GM19397 (cell line): Measurements from ENCODE around the gene GATD1.

Experiments used
- ATAC-seq: cut with Tn5 transposase; IDR thresholded peaks from one replicate; pipeline ENCODE4 v1.9.1; 2021; ENCODE audit warnings: mild to moderate bottlenecking, moderate library complexity; ENCODE audit not compliant: unreplicated experiment

Gene GATD1

GRCh38 chr11:782264-783174 lies 5.2 kb upstream of the GATD1 start:
- ATAC-seq, result no peak

DNA sequence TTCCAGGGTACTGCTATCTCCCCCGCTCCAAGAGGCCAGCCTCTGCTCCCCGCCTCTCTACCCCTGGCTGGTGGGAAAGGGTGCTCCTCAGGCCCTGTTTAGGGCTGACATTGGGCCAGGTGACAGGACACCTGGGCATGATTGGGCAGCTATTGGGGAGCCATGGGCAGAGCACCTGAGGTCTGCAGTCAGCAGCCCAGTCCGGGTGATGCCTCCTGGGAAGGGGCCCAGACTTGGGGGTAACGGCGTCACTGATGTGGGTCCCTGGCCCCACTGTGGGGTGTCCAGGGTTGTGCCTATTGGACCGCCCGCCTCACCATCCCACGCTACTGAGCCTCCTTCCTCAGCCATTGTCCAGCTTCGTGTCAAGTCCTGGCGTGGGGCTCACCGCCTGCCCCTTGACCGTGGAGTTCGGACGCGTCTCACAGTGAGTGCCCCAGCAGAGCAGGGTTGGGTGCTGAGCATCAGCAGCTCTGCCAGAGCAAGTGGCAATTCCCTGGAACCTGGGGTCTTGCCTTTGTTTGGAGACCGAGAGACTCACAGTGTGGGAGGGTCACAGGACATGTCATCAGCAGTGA lies 2.8 kb upstream of the GATD1 start:
- ATAC-seq, result no peak

DNA sequence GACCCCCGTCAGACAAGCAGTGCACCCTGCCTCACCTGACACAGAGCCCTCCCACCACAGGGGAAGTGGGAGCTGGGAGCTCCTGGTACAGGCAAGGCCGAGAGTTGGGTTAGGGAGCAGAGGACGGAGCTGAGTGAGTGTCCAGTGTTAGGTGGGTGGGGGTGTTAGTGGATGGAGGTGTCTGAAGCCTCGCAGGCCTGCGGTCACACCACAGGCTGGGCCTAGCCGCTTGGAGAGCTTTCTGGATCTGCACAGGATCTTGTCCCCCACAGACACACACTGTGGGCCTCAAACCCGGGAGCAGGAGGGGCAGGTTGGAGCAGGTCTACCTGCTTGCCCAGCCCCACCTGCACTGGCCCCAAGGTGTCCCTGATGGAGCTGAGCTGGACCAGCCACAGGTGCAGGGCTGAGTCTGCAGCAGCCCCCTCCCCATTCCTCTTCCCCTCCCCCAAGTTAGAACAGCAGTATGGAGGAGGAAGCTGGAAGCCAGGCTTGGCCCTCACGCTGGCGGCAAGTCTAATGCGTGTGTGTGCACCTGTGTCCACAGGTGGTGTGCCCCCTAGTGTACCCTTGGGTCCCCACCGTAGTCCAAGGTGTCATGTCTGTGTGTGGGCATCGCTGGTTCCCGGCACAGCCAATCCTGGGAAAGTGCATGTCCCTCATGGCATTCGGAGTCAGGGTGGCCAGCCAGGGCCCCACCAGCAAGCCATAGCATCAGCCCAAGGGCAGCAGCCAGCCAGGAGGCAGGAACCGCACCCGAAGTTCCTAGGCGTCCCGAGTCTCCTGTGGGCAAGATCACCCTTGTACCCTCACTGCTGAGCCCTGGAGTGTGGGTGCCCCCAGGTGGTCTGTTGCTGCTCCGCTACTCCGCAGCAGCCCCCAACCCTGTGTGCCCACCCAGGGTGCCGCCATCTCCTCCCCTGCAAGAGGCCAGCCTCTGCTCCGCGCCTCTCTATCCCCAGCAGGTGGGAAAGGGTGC lies 2.0 kb upstream of the GATD1 start:
- ATAC-seq, result no peak

DNA sequence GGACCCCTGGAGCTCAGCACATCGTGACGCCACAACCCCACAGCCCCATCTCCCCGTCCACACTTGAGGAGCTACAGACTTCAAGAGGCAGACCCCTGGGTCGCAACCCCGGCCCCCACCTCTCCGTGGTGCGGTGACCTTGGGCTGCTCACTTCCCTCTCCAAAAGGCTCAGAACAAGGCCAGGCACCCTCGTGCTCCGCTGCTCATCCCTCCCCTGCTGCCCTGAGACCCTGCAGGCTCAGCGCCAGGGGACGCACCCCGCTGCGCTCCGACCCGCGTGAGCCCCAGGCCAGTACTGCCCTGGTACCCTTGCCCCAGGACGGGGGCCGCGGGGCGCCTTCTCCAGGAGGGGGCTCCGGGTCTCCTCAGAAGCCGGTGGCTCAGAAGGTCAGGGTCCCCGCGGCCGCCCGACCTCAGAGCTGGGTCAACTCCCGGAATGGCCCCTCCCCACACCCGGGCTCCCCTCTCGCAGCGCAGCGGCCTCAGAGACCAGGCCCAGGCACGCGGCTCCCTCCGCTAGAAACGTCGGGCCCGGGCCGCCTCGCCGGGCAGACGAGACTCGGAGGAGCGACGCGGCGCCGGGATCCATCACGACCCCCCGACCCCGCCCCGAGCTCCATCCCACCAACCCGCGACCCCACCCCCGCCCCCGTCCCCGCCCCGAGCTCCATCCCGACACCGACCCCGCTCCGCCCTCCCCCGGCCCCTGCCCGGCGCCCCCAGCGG lies 563 bp downstream of the GATD1 start:
- peak; percentile 44 for ATAC-seq

DNA sequence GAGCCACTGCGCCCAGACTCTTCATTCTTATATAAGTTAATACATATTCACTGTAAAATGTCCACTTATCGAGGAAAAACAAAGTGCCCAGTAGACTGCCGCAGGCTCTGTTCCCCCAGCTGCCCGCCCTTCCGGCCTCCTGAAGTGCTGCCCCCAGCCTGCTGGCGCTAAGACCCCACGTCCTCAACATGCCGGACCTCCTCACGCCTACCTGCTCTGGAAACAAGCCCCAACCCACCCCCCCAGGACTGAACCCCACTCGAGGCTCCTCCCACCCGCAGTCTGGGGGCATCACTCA lies 1.1 kb downstream of the GATD1 start:
- ATAC-seq, result no peak

DNA sequence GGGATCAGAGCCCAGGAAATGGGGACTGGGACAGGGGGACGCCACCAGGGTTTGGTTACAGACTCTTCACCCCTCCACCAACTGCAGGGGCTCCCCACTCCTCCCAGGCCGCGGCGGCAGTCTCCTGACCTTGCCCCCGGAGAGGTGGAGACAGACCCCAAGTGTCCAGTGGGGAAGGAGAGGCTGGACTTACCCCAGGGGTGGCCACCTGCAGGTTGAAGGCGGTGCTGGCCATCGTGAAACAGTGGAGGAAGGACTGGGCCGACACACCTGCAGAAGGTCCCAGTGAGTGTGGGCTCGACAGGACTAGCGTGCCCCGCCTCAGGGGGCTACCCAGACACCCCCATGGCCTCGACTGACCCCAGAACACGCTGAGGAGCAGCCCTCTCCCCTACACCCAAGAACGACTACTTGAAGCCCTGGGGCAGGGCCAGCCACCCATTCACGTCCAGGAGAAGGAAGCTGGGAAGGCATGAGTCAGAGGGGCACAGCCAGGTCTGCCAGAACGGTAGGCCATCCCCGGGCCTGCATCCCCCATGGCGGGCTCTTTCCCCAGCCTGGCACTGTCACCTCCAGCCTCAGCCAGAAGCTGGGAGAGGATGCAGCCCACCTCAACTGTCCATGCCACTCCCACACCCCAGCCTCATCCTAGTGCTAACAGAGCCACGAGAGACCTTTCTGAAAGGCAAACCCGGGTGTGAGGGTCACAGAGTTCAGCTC lies 2.3 kb downstream of the GATD1 start:
- no peak for ATAC-seq

DNA sequence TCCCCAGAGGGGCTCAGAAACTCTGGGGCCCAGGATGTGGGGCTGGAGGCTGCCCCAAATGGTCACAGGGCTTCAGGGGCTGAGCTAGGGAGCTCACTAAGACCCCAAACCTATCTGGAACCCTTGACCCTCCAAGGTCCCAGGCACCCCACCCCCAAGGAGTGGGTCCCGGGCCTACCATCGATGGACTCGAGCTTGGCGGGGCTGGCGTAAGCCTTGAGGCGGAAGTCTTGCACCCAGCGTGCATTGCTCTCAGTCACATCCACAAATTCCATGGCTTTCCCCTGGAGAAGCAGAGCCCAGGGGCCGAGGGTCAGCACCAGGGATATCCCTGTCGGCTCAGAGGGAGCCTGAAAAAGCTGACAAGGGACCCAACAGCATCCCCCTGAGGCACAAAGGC lies 3.5 kb downstream of the GATD1 start:
- no peak for ATAC-seq

DNA sequence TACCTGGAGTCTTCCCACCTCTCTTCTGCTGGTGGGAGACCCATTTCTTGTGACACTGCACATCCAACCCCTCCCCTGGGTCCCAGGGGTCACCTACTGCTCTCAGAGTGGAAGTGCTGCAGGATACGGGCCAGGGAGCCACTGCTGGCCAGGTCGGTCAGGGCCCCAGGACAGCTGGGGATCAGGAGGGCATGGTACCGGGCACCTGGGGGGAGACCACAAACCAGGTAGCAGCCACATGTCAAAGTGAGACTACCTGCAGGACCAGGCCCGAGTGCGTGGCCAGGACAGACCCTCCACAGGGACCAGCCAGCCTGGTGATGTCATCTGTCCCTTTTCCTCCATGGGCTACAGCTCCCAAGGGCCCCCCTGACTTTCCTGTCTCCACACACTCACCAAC lies 3.9 kb downstream of the GATD1 start:
- ATAC-seq, result no peak

- no peak for ATAC-seq
Measured at GRCh38 chr11:772429-773390, 4.6 kb downstream of the GATD1 start.

DNA sequence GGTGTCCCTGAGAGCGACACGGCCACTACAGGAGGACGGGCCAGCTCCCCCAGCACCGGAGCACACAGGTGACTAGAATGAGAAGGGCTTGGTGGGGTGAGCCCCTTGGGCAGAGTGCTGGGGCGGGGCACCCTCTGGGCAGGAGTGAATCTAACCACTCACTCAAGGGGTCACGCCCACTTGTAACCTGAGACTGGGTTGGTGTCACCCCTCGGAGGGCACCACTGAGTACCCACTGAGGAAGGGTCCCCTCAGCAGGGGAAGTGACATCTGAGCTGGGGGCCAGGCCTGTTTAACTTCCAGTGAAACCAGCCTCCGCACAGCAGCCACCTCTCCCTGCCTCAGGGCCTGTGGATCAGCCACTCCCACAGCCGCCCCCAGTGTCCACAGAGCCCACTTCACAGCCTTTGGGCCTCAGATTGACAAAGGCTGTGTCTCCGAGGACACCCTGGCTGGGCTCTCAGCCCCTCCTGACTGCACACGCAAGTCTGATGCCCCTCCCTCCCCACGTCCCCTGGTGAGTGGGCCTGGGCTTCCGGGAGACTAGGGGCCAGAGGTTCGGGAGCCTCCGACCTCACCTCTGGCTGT lies 5.6 kb downstream of the GATD1 start:
- ATAC-seq, result no peak

- no peak for ATAC-seq
Measured at GRCh38 chr11:770642-771616, 6.4 kb downstream of the GATD1 start.

- ATAC-seq, result no peak
Measured at GRCh38 chr11:769887-770641, 7.2 kb downstream of the GATD1 start.

- no peak for ATAC-seq
Measured at GRCh38 chr11:767238-767637, 10.0 kb downstream of the GATD1 start.

DNA sequence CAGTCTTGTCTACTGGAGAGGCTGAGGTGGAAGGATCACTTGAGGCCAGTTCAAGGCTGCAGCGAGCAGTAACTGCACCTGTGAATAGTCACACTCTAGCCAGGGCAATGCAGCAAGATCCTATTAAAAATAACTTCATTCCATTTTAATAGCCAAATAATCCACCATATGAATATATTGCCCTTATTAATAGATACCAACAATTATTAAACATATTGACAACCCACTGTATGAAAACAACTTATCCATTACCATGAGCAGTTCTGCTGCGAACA lies 10.4 kb downstream of the GATD1 start:
- no peak for ATAC-seq

DNA sequence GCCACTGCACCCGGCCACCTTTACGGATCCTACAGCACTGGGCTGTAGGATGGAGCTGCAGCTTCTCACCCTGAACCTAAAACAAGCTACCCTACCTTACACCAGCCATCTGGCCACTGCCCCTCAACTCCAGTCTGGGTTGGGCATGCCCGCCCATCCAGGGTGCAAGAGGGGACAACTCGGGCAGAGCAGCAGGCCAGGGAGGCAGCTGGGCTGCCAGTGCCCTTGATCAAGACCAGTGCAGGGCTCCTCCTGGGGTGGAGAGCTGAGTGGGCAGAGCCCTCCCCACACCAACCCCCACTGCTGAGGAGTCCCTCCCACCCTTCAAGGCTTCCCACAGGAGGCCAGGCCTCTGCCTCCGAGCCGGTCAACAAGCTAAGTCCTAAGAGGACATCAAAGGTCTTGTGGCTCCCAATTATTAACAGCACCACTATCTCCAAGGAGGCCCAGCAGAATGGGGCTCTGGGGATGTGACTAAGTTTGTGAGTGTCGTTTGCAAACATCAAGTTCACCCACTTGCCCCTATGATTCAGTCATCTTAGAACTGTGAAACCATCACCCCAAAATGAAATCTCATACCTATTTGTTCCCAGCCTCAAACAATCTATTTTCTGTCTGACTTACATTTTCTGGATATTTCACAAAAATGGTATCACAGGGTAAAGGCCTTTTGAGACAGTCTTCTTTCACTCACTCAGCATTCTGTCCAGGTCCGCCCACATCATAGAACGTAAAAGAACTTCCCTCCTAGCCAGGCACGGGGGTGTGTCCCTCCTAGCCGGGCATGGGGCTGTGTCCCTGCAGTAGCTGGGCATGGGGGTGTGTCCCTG lies 11.0 kb downstream of the GATD1 start:
- ATAC-seq, result no peak

GRCh38 chr11:765802-766091 lies 11.5 kb downstream of the GATD1 start:
- no peak for ATAC-seq
